Naive B cell (primary cell): Measurements from ENCODE around the gene ZFAND3. TPM values are rescaled to one million over a fixed set of nuclear protein-coding genes. Genes with fewer than 3 reads are reported as not detected.

ENCODE experiments used
- ATAC-seq, 2 donors: fragments of 150-1000 bp; cut with Tn5 transposase; 2 replicates each; pipeline ENCODE4 v1.10.0; 2021; ENCODE audit warnings: low read depth in 2 of 2, mild to moderate bottlenecking in 2 of 2, moderate library complexity in 2 of 2
- DNase-seq: peaks from one replicate; pipeline ENCODE4 v3.0.0; 2022
- H3K27ac Mint-ChIP-seq, 6 donors: one replicate each; pipeline ENCODE4 v1.8.0; 2020 to 2022; ENCODE audit warnings: mild to moderate bottlenecking in 6 of 6, mixed read lengths in 6 of 6, moderate library complexity in 5 of 6, inconsistent platforms in 2 of 6
- H3K27me3 Mint-ChIP-seq, 3 donors: one replicate each; pipeline ENCODE4 v1.8.0; 2021 to 2022; ENCODE audit warnings: mixed read lengths in 3 of 3, mild to moderate bottlenecking in 1 of 3
- H3K36me3 Mint-ChIP-seq, 2 donors: one replicate each; pipeline ENCODE4 v1.8.0; 2020 to 2022; ENCODE audit warnings: mixed read lengths in 2 of 2, inconsistent platforms in 1 of 2, mild to moderate bottlenecking in 1 of 2
- H3K4me1 Mint-ChIP-seq, 3 donors: one replicate each; pipeline ENCODE4 v1.8.0; 2020 to 2022; ENCODE audit warnings: mixed read lengths in 3 of 3, inconsistent platforms in 1 of 3, mild to moderate bottlenecking in 1 of 3, moderate library complexity in 1 of 3
- H3K4me3 Mint-ChIP-seq, 8 donors: one replicate each; pipeline ENCODE4 v1.8.0; 2020 to 2022; ENCODE audit warnings: mild to moderate bottlenecking in 8 of 8, mixed read lengths in 8 of 8, moderate library complexity in 8 of 8, inconsistent platforms in 2 of 8
- H3K9me3 Mint-ChIP-seq, 7 donors: one replicate each; pipeline ENCODE4 v1.8.0; 2020 to 2022; ENCODE audit warnings: mixed read lengths in 7 of 7, mild to moderate bottlenecking in 5 of 7, inconsistent platforms in 2 of 7, moderate library complexity in 1 of 7
- polyA plus RNA-seq, 6 donors: library from polyadenylated mRNA; unstranded; fragments of 300-500 nt; fragmentation: Illumina TruSeq; gene quantifications; one replicate each; pipeline ENCODE4 v1.2.3, GENCODE V29; 2021; ENCODE audit warnings: low read depth in 6 of 6

The ZFAND3 gene
- polyA plus RNA-seq, 6 donors from 2014 or later: 1.9 to 6.7 (median 4.4) TPM

- H3K36me3 Mint-ChIP-seq: no peaks in the 10 kb centered on the region
- ATAC-seq: no peak
- no peak overlapping the region for H3K4me3 Mint-ChIP-seq
- H3K9me3 Mint-ChIP-seq: no peaks in the 10 kb centered on the region
- no peaks in the 10 kb centered on the region for H3K27me3 Mint-ChIP-seq
- H3K27ac Mint-ChIP-seq: no peak overlapping the region
- peaks cover 28 to 57% (median 56%) of the 10 kb centered on the region in 3 donors for H3K4me1 Mint-ChIP-seq
- DNase-seq: no peak
These were observed 85.1 kb downstream of the ZFAND3 start for GRCh38 chr6:37904590-37904989.

DNA sequence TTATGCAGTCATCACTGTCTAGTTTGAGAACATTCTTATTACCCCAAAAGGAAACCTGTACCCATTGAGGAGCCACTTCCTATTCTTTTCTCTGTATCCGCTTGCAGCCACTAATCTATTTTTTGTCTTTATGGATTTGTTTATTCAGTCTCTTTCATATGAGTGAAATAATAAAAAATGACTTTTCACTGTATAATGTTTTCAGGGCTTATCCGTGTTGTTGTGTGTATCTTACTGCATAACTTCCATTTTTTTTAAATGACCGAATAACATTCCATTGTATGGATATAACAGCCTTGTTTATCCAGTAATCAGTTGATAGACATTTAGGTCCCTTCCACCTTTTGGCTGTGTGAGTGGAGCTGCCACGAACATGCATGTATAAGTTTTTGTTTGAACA lies 86.6 kb downstream of the ZFAND3 start:
- Mint-ChIP-seq H3K27me3 (no peaks in the 10 kb centered on the region), H3K9me3 (no peaks in the 10 kb centered on the region), H3K4me3 (no peak overlapping the region), H3K27ac (no peak overlapping the region), H3K36me3 (no peaks in the 10 kb centered on the region), H3K4me1 (peaks cover 30 to 60% (median 57%) of the 10 kb centered on the region in 3 donors)
- ATAC-seq (no peak), DNase-seq (no peak)

DNA sequence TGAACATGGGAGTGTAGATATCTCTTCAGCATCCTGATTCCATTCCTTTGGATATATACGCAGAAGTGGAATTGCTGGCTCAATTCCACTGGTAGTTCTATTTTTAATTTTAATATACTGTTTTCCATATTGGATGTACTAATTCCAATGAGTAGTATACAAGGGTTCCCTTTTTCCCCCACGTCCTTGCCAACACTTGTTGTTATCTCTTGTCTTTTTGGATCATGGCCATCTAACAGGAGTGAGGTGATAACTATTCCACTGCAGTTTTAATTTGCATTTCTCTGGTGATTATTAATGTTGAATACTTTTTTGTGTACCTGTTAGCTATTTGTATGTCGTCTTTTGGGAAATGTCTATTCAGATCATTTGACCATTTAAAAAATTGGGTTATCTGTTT lies 91.5 kb downstream of the ZFAND3 start:
- peaks cover 48 to 68% (median 62%) of the 10 kb centered on the region in 3 donors for H3K4me1 Mint-ChIP-seq
- peaks cover 0 to 8% of the 10 kb centered on the region in 2 donors for H3K36me3 Mint-ChIP-seq
- no peaks in the 10 kb centered on the region for H3K27me3 Mint-ChIP-seq
- no peak for DNase-seq
- no peak overlapping the region for H3K27ac Mint-ChIP-seq
- no peaks in the 10 kb centered on the region for H3K9me3 Mint-ChIP-seq
- no peak overlapping the region for H3K4me3 Mint-ChIP-seq
- no peak for ATAC-seq

- peak overlapping the region in 1 of 6 donors; percentile 19 for H3K27ac Mint-ChIP-seq
- H3K27me3 Mint-ChIP-seq: no peaks in the 10 kb centered on the region
- no peak overlapping the region for H3K4me3 Mint-ChIP-seq
- no peak for ATAC-seq
- H3K36me3 Mint-ChIP-seq: peaks cover 7 to 14% of the 10 kb centered on the region in 2 donors
- H3K4me1 Mint-ChIP-seq: peaks cover 52 to 61% (median 60%) of the 10 kb centered on the region in 3 donors
- H3K9me3 Mint-ChIP-seq: no peaks in the 10 kb centered on the region
- DNase-seq: no peak
These were observed 93.7 kb downstream of the ZFAND3 start for GRCh38 chr6:37913210-37913609.

DNA sequence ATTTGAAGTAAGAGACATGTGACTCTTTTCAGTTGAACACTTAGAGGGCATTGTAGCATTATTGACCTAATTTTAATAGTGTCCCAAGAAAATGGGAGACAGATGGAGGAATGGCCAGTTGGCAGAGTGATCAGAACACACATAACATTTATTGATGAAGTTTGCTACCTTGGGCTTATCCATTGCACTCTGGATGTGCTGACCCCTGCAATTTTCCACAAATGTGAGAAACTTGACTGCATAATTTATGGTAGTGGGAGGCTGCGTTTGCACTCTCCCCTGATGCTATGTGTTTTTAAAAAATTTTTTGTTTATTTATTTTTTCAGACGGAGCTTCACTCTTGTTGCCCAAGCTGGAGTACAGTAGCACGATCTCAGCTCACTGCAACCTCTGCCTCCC lies 95.9 kb downstream of the ZFAND3 start:
- H3K36me3 Mint-ChIP-seq: peaks cover 7 to 14% of the 10 kb centered on the region in 2 donors
- H3K9me3 Mint-ChIP-seq: no peaks in the 10 kb centered on the region
- H3K27me3 Mint-ChIP-seq: no peaks in the 10 kb centered on the region
- H3K4me1 Mint-ChIP-seq: peaks cover 49 to 61% (median 58%) of the 10 kb centered on the region in 3 donors
- DNase-seq: no peak
- peak overlapping the region in 1 of 6 donors; percentile 33 for H3K27ac Mint-ChIP-seq
- no peak for ATAC-seq
- no peak overlapping the region for H3K4me3 Mint-ChIP-seq

GRCh38 chr6:37916149-37916548 lies 96.6 kb downstream of the ZFAND3 start:
- ATAC-seq (no peak), DNase-seq (no peak)
- H3K9me3 Mint-ChIP-seq: no peaks in the 10 kb centered on the region
- H3K27me3 Mint-ChIP-seq: no peaks in the 10 kb centered on the region
- no peak overlapping the region for H3K4me3 Mint-ChIP-seq
- H3K27ac Mint-ChIP-seq: no peak overlapping the region
- H3K4me1 Mint-ChIP-seq: peaks cover 49 to 62% (median 58%) of the 10 kb centered on the region in 3 donors
- H3K36me3 Mint-ChIP-seq: peaks cover 7 to 14% of the 10 kb centered on the region in 2 donors

GRCh38 chr6:37916675-37917074 lies 97.1 kb downstream of the ZFAND3 start:
- Mint-ChIP-seq H3K4me1 (peaks cover 44 to 58% (median 55%) of the 10 kb centered on the region in 3 donors), H3K9me3 (no peaks in the 10 kb centered on the region), H3K36me3 (peaks cover 7 to 14% of the 10 kb centered on the region in 2 donors), H3K27me3 (no peaks in the 10 kb centered on the region), H3K27ac (peak overlapping the region in 1 of 6 donors; percentile 75), H3K4me3 (no peak overlapping the region)
- no peak for DNase-seq
- no peak for ATAC-seq

- DNase-seq (no peak), ATAC-seq (no peak)
- H3K27me3 Mint-ChIP-seq: no peaks in the 10 kb centered on the region
- peak overlapping the region in 2 of 6 donors; percentile 12 to 49 for H3K27ac Mint-ChIP-seq
- no peak overlapping the region for H3K4me3 Mint-ChIP-seq
- H3K9me3 Mint-ChIP-seq: no peaks in the 10 kb centered on the region
- peaks cover 38 to 50% (median 48%) of the 10 kb centered on the region in 3 donors for H3K4me1 Mint-ChIP-seq
- H3K36me3 Mint-ChIP-seq: peaks cover 7 to 14% of the 10 kb centered on the region in 2 donors
These were observed 98.0 kb downstream of the ZFAND3 start for GRCh38 chr6:37917566-37917965.

DNA sequence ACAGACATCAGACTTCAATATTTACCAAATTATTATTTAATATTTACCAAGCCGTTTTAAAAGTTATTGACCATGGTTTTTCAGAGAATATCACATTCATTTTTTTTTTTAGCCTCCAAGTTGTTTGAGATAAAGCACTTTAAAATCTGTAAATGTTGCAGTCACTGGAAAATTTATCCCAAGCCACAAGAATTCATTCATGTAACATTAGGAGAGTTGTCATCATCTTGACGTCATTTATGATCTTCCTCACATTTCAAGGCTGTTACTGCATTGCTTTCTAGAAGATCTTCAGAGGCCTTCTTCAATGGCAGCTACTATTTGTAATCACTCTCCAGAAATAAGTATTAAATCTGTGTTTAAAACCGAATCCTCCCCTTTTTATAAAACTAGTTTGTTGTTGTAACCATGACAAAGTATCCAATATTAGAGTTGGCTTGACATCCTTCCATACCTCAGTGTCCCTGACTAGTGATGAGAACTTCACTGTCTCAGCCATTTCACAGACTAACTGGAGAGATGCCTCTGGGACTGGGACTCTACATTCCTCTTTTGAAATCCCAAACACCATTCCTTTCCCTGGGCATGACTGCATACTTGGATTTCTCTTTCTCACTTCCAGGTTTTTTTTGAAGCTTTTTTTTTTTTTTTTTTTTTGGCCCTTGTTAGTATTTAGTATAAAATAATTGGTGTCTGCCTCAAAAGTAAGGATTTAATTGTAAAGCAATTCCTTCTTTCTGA lies 100.1 kb downstream of the ZFAND3 start:
- Mint-ChIP-seq H3K4me1 (peaks cover 44 to 58% (median 54%) of the 10 kb centered on the region in 3 donors), H3K27me3 (no peaks in the 10 kb centered on the region), H3K36me3 (peaks cover 7 to 14% of the 10 kb centered on the region in 2 donors), H3K27ac (peak overlapping the region in 2 of 6 donors; percentile 16 to 59), H3K9me3 (peaks cover 0 to under 1% (median 0%) of the 10 kb centered on the region in 7 donors), H3K4me3 (no peak overlapping the region)
- DNase-seq: no peak
- no peak for ATAC-seq

DNA sequence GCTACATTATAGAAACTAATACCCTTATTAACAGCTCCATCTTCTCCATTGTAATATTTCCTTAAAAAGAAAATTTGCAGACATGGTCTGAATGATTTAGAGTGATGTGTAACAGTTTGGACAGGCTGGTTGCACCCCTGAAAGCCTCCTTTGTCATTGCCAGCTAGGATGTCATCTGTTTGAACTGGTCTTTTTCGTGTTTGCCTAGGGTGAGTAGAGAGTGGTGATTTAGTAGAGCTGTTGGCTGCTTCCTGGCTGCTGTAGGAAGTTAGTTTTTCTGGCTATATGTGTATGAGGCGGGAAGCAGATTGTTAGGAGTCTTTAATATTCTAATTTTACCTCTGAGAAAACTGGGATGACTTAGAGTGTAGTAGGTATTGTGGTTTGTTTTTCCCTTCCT lies 101.1 kb downstream of the ZFAND3 start:
- Mint-ChIP-seq H3K4me3 (peak overlapping the region in 1 of 8 donors; percentile 1), H3K27ac (peak overlapping the region in 3 of 6 donors; percentile 27 to 89 (median 34)), H3K27me3 (no peaks in the 10 kb centered on the region), H3K36me3 (peaks cover 7% of the 10 kb centered on the region in 2 donors), H3K4me1 (peaks cover 46 to 64% (median 54%) of the 10 kb centered on the region in 3 donors), H3K9me3 (peaks cover 0 to 4% (median 0%) of the 10 kb centered on the region in 7 donors)
- DNase-seq: no peak
- no peak for ATAC-seq

- Mint-ChIP-seq H3K9me3 (peaks cover 0 to 4% (median 0%) of the 10 kb centered on the region in 7 donors), H3K4me3 (no peak overlapping the region), H3K27ac (peak overlapping the region in 1 of 6 donors; percentile 80), H3K4me1 (peaks cover 44 to 68% (median 59%) of the 10 kb centered on the region in 3 donors), H3K36me3 (no peaks in the 10 kb centered on the region), H3K27me3 (no peaks in the 10 kb centered on the region)
- no peak for ATAC-seq
- DNase-seq: no peak
These were observed 103.0 kb downstream of the ZFAND3 start for GRCh38 chr6:37922563-37922962.

DNA sequence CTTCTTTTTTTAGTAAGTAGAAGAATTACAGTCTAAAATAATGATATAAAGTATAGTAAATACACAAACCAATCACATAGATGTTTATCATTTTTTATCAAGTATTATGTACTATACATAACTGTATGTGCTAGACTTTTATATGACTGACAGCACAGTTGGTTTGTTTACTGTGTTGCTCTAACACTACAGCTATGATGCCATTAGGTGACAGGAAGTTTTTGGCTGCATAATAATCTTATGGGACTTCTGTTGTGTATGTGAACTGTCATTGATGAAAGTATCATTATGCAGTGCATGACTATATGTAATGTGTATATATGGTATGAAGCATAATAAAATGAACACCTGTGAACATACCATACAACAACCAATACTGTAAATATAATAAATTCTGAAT lies 104.0 kb downstream of the ZFAND3 start:
- peaks cover 46 to 64% (median 61%) of the 10 kb centered on the region in 3 donors for H3K4me1 Mint-ChIP-seq
- ATAC-seq (peak in 1 of 2 donors; percentile 36), DNase-seq (no peak)
- no peak overlapping the region for H3K27ac Mint-ChIP-seq
- no peaks in the 10 kb centered on the region for H3K27me3 Mint-ChIP-seq
- peaks cover 0 to 4% (median 0%) of the 10 kb centered on the region in 7 donors for H3K9me3 Mint-ChIP-seq
- H3K36me3 Mint-ChIP-seq: no peaks in the 10 kb centered on the region
- H3K4me3 Mint-ChIP-seq: peak overlapping the region in 1 of 8 donors; percentile 15

DNA sequence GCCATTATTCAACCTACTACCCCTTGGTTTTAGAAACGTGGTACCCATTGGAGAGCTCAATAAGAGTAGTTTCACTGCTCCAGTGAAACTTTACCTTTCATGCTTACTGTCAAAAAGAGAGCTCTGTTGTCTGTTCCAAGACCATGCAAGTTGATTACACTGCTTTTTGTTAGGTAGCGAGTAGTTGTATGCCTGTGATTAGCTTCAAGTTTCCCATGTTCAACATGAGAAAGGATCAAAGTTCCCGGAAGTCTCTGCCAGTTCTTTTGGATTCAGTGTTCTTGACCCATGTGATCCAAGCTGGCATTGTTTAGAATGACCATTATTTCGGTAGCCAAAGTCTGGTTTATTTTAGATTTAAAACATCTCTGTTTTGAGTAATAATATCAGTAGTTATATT lies 107.1 kb downstream of the ZFAND3 start:
- no peak overlapping the region for H3K27ac Mint-ChIP-seq
- peaks cover 42 to 51% (median 51%) of the 10 kb centered on the region in 3 donors for H3K4me1 Mint-ChIP-seq
- DNase-seq (no peak), ATAC-seq (no peak)
- no peaks in the 10 kb centered on the region for H3K27me3 Mint-ChIP-seq
- peaks cover 0 to 4% (median 0%) of the 10 kb centered on the region in 7 donors for H3K9me3 Mint-ChIP-seq
- H3K36me3 Mint-ChIP-seq: peaks cover 5 to 8% of the 10 kb centered on the region in 2 donors
- no peak overlapping the region for H3K4me3 Mint-ChIP-seq

DNA sequence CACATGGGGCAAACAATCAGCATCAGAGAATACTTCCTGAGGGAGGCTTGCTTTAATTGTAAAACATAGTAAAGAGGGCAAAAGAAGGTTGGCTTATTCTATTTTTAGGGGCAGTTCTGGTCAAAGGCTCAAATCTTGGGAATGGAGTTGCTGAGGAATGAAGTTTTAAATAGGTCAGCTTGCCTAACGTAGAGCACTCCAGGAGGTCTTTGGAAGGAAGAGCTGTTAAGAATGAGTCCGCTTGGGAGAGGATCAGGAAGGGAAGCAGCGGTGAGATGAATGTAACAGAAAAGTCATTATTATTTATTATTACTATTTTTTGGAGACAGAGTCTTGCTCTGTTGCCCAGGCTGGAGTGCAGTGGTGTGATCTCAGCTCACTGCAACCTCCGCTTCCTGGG lies 108.7 kb downstream of the ZFAND3 start:
- Mint-ChIP-seq H3K27me3 (no peaks in the 10 kb centered on the region), H3K9me3 (peaks cover 0 to 4% (median 0%) of the 10 kb centered on the region in 7 donors), H3K27ac (no peak overlapping the region), H3K4me3 (no peak overlapping the region), H3K4me1 (peaks cover 38 to 50% (median 47%) of the 10 kb centered on the region in 3 donors), H3K36me3 (peaks cover 5 to 8% of the 10 kb centered on the region in 2 donors)
- DNase-seq (no peak), ATAC-seq (no peak)
